Measurements from ENCODE around the gene PIGV.

DNA sequence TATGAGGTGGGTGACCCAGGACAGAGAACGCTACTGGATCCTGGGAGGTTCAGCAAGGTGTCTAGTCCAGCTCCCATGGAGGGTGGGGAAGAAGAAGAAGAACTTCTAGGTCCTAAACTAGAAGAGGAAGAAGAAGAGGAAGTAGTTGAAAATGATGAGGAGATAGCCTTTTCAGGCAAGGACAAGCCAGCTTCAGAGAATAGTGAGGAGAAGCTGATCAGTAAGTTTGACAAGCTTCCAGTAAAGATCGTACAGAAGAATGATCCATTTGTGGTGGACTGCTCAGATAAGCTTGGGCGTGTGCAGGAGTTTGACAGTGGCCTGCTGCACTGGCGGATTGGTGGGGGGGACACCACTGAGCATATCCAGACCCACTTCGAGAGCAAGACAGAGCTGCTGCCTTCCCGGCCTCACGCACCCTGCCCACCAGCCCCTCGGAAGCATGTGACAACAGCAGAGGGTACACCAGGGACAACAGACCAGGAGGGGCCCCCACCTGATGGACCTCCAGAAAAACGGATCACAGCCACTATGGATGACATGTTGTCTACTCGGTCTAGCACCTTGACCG lies 8.6 kb upstream of the PIGV start:
- TF ChIP-seq, protein P1, sequence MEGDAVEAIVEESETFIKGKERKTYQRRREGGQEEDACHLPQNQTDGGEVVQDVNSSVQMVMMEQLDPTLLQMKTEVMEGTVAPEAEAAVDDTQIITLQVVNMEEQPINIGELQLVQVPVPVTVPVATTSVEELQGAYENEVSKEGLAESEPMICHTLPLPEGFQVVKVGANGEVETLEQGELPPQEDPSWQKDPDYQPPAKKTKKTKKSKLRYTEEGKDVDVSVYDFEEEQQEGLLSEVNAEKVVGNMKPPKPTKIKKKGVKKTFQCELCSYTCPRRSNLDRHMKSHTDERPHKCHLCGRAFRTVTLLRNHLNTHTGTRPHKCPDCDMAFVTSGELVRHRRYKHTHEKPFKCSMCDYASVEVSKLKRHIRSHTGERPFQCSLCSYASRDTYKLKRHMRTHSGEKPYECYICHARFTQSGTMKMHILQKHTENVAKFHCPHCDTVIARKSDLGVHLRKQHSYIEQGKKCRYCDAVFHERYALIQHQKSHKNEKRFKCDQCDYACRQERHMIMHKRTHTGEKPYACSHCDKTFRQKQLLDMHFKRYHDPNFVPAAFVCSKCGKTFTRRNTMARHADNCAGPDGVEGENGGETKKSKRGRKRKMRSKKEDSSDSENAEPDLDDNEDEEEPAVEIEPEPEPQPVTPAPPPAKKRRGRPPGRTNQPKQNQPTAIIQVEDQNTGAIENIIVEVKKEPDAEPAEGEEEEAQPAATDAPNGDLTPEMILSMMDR (IDR thresholded peaks at IDR 0.05): no peak
- no peak for TF ChIP-seq POLR2A (IDR thresholded peaks at IDR 0.05; ENCODE audit: low read depth)
- no peak for TF ChIP-seq EP300 (IDR thresholded peaks at IDR 0.05)

All from esophagus muscularis mucosa (tissue), 4 donors.